ENCODE results near the gene PCP2. TPM values are rescaled to one million over a fixed set of nuclear protein-coding genes. Genes with fewer than 3 reads are reported as not detected.

PCP2 gene
- total RNA-seq, 2 donors from 2014 or later = 2.0 to 9.1 TPM

DNA sequence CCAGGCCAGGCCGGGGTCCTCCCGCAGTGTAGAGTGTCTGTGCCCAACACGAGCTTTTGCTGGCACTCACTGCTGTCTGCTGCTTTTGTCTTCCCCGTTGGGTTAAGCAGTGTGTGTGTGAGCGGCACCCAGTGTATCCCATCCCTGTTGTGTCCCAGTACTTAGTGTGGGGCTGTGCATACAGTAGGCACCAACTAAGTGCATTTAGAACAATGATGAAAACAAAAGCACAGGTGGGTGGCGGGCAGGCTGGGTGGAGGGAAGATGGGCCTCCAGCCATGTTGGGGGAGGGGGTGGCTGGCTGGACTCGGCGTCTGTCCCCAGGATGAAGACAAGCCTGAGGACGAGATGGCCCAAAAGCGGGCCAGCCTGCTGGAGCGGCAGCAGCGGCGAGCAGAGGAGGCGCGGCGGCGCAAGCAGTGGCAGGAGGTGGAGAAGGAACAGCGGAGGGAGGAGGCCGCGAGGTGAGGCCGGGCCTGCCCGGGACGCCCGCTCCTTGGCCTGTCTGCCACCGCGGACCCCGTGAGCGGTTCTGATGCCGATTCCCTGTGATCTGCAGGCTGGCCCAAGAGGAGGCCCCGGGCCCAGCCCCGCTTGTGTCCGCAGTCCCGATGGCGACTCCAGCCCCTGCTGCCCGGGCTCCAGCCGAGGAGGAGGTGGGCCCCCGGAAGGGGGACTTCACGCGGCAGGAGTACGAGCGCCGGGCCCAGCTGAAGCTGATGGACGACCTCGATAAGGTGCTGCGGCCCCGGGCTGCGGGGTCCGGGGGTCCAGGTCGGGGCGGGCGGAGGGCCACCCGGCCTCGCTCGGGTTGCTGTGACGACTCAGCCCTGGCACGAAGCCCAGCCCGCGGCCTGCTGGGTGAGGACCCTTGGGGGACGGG lies 18.4 kb downstream of the PCP2 start:
- ATAC-seq = no peak
- H3K27ac Mint-ChIP-seq = no peak overlapping the region

DNA sequence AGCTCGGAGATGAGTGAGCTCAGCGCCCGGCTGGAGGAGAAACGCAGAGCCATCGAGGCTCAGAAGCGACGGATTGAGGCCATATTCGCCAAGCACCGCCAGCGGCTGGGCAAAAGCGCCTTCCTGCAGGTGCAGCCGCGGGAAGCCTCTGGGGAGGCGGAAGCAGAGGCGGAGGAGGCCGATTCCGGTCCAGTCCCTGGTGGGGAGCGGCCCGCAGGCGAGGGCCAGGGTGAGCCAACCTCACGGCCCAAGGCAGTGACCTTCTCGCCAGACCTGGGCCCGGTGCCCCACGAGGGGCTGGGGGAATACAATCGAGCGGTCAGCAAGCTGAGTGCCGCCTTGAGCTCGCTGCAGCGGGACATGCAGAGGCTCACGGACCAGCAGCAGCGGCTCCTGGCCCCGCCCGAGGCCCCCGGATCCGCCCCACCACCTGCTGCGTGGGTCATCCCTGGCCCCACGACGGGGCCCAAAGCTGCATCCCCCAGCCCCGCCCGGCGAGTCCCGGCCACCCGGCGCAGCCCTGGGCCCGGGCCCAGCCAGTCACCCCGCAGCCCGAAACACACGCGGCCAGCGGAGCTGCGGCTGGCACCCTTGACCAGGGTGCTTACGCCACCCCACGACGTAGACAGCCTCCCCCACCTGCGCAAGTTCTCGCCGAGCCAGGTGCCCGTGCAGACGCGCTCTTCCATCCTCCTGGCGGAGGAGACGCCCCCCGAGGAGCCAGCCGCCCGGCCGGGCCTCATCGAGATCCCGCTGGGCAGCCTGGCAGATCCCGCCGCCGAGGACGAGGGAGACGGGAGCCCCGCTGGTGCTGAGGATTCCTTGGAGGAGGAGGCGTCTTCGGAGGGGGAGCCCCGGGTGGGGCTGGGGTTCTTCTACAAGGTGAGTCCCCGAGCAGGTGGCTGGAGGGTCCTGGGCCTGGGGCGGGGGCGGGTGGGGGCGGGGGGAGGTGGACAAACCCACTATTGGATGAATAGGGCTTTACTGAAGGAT lies 20.9 kb downstream of the PCP2 start:
- H3K27me3 Mint-ChIP-seq = no peaks in the 10 kb centered on the region
- no peak overlapping the region for H3K27ac Mint-ChIP-seq
- ATAC-seq = no peak
- H3K4me3 Mint-ChIP-seq = no peak overlapping the region
- no peaks in the 10 kb centered on the region for H3K4me1 Mint-ChIP-seq
- H3K36me3 Mint-ChIP-seq (ENCODE audit: low read depth) = no peaks in the 10 kb centered on the region
- no peaks in the 10 kb centered on the region for H3K9me3 ChIP-seq (ENCODE audit: control insufficient read depth, low read length, poor library complexity, severe bottlenecking)
- no peak for DNase-seq

More for the DNA sequence above, 18.4 kb downstream of the PCP2 start:
- H3K36me3 Mint-ChIP-seq (ENCODE audit: low read depth) = peaks cover 2% of the 10 kb centered on the region
- H3K9me3 ChIP-seq (ENCODE audit: control insufficient read depth, low read length, poor library complexity, severe bottlenecking) = no peaks in the 10 kb centered on the region
- no peaks in the 10 kb centered on the region for H3K27me3 Mint-ChIP-seq
- H3K4me1 Mint-ChIP-seq = no peaks in the 10 kb centered on the region
- no peak overlapping the region for H3K4me3 Mint-ChIP-seq
- DNase-seq = no peak

DNA sequence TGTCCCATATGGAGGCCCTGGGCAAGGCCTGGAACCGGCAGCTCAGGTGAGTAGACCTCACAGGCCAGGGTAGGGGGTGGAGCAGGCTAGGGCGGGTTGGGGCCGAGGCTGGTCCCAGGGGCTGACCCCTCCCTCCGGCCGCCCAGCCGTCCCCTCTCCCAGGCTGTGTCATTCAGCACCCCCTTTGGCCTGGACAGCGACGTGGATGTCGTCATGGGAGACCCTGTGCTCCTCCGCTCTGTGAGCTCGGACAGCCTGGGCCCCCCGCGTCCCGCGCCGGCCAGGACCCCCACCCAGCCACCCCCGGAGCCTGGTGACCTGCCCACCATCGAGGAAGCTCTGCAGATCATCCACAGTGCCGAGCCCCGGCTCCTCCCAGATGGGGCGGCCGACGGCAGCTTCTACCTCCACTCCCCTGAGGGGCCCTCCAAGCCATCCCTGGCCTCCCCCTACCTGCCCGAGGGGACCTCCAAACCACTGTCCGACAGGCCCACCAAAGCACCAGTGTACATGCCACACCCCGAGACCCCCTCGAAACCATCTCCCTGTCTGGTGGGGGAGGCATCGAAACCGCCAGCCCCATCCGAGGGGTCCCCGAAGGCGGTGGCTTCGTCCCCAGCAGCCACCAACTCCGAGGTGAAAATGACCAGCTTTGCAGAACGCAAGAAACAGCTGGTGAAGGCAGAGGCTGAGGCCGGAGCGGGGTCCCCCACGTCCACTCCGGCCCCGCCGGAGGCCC lies 21.8 kb downstream of the PCP2 start:
- no peak overlapping the region for H3K4me3 Mint-ChIP-seq
- ATAC-seq (no peak), DNase-seq (no peak)
- H3K27ac Mint-ChIP-seq = no peak overlapping the region
- H3K27me3 Mint-ChIP-seq = no peaks in the 10 kb centered on the region
- no peaks in the 10 kb centered on the region for H3K36me3 Mint-ChIP-seq (ENCODE audit: low read depth)
- no peaks in the 10 kb centered on the region for H3K9me3 ChIP-seq (ENCODE audit: control insufficient read depth, low read length, poor library complexity, severe bottlenecking)
- H3K4me1 Mint-ChIP-seq = no peaks in the 10 kb centered on the region

DNA sequence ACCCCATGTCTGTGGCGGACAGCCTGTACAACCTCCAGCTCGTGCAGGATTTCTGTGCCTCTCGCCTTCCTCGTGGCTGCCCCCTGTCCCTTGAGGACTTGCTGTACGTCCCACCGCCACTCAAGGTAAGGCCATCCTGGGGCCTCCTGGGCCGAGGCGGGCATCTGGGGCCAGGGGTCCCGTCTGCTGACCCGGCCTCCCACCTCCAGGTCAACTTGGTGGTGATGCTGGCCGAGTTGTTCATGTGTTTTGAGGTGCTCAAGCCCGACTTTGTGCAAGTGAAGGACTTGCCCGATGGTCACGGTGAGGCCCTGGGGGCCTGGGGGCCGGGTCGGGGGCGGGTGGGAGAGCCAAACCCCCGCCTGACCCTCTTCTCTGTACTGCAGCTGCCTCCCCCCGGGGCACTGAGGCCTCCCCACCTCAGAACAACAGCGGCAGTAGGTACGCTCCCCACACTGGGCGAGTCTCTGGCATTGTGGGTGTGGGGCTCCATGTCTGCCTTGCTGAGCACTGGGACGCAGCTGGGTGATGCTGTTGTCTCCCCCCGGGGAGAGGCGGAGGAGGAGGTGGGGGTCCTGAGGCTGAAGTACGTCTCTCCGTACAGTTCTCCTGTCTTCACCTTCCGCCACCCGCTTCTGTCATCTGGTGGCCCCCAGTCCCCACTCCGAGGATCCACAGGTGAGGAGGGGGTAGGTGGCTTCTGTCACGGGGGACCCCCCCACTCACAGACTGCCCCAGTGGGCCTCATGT lies 22.9 kb downstream of the PCP2 start:
- Mint-ChIP-seq H3K27me3 (no peaks in the 10 kb centered on the region), H3K4me3 (no peak overlapping the region), H3K36me3 (ENCODE audit: low read depth) (no peaks in the 10 kb centered on the region), H3K27ac (no peak overlapping the region), H3K4me1 (no peaks in the 10 kb centered on the region)
- ATAC-seq (no peak), DNase-seq (no peak)
- no peaks in the 10 kb centered on the region for H3K9me3 ChIP-seq (ENCODE audit: control insufficient read depth, low read length, poor library complexity, severe bottlenecking)

DNA sequence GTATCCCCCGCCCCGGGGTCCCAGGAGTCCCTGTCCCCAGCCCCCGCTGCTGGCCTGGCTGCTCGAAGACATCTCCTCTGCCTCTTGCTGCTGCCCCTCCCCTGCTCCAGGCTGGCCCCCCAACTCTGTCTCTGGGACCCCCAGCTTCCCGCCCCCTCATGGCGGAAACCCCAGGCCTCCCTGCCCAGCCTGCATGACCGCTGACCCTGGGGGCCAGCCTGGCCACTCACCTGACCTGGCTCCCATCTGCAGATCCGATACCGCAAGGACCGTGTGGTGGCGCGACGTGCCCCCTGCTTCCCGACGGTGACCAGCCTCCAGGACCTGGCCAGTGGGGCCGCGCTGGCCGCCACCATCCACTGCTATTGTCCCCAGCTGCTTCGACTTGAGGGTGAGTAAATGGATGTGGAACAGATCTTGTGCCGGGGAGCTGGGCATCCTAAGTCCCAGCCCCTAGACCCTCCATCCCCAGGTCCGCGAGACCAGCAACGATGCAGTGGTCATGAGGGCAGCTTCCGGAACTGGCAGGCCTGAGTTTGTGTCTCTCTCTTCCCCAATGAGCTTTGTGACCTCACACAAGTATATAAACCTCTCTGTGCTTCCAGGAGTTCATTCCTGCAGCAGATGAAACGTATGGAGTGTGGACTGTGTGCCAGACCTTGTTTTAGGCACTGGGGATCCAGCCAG lies 25.5 kb downstream of the PCP2 start:
- no peak overlapping the region for H3K4me3 Mint-ChIP-seq
- no peak for ATAC-seq
- no peak overlapping the region for H3K27ac Mint-ChIP-seq
- H3K9me3 ChIP-seq (ENCODE audit: control insufficient read depth, low read length, poor library complexity, severe bottlenecking) = no peaks in the 10 kb centered on the region
- peaks cover 10% of the 10 kb centered on the region for H3K27me3 Mint-ChIP-seq
- peaks cover 6% of the 10 kb centered on the region for H3K36me3 Mint-ChIP-seq (ENCODE audit: low read depth)
- peaks cover 2% of the 10 kb centered on the region for H3K4me1 Mint-ChIP-seq
- no peak for DNase-seq

DNA sequence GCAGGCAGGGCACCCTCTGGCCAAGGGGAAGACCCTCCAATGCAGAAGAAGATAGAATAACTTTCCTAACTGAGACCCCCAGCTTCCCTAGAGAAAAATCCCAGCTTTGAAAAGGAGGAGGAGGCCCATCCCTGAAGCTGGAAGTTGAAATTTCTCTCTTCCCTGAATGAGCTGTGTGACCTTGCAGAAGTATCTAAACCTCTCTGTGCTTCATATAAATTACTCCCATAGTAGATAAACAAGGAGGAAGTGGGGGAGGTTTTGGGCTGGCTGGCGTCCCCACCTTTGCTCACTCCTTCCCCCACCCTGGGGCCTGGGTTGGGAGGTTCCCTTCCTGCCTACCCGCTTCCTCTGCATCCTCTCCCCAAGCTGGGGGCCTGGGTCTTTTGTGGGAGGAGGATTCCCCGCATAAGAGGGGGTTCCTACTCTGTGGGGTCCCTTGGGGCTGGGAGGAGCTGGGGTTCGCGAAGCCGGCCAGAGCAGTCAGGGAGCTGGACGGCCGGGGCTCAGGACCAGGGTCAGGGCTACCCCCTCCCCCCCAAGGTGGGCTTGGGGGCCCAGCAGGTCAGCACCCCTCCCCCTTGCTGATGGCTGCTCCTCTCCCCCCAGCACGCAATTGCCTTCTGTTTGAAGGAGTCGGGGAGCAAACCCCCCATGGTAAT lies 26.2 kb downstream of the PCP2 start:
- Mint-ChIP-seq H3K36me3 (ENCODE audit: low read depth) (peaks cover 6% of the 10 kb centered on the region), H3K27ac (no peak overlapping the region), H3K4me3 (no peak overlapping the region), H3K4me1 (peaks cover 2% of the 10 kb centered on the region), H3K27me3 (peaks cover 14% of the 10 kb centered on the region)
- H3K9me3 ChIP-seq (ENCODE audit: control insufficient read depth, low read length, poor library complexity, severe bottlenecking) = no peaks in the 10 kb centered on the region
- DNase-seq (no peak), ATAC-seq (no peak)

DNA sequence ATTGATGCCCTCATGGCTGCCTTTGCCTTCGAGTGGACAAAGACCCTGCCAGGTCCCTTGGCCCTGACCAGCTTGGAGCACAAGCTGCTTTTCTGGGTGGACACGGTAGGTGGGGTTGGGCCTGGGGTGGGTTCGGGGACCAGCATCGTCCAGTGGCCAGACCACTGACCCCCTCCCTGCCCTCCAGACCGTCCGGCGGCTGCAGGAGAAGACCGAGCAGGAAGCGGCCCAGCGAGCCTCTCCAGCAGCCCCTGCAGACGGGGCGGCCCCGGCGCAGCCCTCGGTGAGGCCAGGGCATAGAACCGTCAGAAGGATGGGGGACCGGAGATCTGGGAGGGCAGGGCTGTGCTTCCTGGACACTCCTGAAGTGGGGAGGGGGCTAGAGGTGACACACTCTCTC lies 27.2 kb downstream of the PCP2 start:
- peaks cover 2% of the 10 kb centered on the region for H3K4me1 Mint-ChIP-seq
- peaks cover 6% of the 10 kb centered on the region for H3K36me3 Mint-ChIP-seq (ENCODE audit: low read depth)
- no peak overlapping the region for H3K4me3 Mint-ChIP-seq
- ATAC-seq (no peak), DNase-seq (no peak)
- no peaks in the 10 kb centered on the region for H3K9me3 ChIP-seq (ENCODE audit: control insufficient read depth, low read length, poor library complexity, severe bottlenecking)
- H3K27ac Mint-ChIP-seq = no peak overlapping the region
- H3K27me3 Mint-ChIP-seq = peaks cover 20% of the 10 kb centered on the region

DNA sequence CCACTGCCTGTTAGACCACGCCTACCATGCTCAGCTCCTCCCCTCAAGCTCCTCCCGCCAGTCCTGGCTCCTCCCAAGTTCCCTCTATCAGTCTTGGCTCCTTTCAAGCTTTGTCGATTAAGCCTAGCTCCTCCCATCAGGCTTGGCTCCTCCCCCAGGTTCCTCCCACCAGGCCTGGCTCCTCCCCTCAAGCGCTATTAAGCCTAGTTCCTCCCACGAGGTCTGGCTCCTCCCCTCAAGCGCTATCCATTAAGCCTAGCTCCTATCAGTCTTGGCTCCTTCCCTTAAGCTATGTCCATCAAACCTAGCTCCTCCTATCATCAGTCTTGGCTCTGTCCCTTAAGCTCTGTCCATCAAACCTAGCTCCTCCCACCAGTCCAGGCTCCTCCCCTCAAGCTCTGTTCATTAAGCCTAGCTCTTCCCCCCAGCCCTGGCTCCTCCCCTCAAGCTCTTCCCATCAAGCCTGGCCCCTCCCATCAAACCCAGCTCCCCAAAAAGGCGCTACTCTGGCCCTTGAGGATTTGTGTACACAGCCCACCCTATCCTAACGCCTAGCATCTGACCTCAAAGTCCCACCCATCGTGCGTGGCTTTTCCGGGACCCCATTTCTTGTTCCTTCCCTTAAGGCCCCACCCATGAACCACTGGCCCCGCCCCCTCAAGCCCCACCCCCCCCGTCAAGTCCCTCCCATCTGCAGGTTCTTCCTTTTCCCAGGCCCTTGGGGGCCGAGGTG lies 27.9 kb downstream of the PCP2 start:
- ATAC-seq (peak; percentile 74), DNase-seq (no peak)
- no peak overlapping the region for H3K4me3 Mint-ChIP-seq
- H3K9me3 ChIP-seq (ENCODE audit: control insufficient read depth, low read length, poor library complexity, severe bottlenecking) = no peaks in the 10 kb centered on the region
- peaks cover 2% of the 10 kb centered on the region for H3K4me1 Mint-ChIP-seq
- no peak overlapping the region for H3K27ac Mint-ChIP-seq
- H3K36me3 Mint-ChIP-seq (ENCODE audit: low read depth) = peaks cover 9% of the 10 kb centered on the region
- H3K27me3 Mint-ChIP-seq = peaks cover 20% of the 10 kb centered on the region

DNA sequence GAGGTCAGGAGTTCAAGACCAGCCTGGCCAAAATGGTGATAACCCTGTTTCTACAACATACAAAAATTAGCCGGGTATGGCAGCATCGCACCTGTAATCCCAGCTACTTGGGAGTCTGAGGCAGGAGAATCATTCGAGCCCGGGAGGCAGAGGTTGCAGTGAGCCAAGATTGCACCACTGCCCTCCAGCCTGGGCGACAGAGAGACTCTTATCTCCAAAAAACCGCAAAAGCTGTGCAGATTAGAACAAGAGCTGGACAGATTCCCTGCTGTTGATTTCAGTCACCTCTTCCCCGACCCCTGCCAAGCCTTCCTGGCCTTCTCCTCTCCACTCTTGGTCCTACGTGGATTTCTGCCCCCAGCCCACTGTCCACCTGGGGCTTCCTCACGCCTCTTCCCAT lies 29.6 kb downstream of the PCP2 start:
- H3K4me3 Mint-ChIP-seq = no peak overlapping the region
- H3K27ac Mint-ChIP-seq = no peak overlapping the region
- peaks cover 9% of the 10 kb centered on the region for H3K36me3 Mint-ChIP-seq (ENCODE audit: low read depth)
- no peak for DNase-seq
- peaks cover 21% of the 10 kb centered on the region for H3K27me3 Mint-ChIP-seq
- ATAC-seq = no peak
- H3K4me1 Mint-ChIP-seq = peaks cover 2% of the 10 kb centered on the region
- no peaks in the 10 kb centered on the region for H3K9me3 ChIP-seq (ENCODE audit: control insufficient read depth, low read length, poor library complexity, severe bottlenecking)

DNA sequence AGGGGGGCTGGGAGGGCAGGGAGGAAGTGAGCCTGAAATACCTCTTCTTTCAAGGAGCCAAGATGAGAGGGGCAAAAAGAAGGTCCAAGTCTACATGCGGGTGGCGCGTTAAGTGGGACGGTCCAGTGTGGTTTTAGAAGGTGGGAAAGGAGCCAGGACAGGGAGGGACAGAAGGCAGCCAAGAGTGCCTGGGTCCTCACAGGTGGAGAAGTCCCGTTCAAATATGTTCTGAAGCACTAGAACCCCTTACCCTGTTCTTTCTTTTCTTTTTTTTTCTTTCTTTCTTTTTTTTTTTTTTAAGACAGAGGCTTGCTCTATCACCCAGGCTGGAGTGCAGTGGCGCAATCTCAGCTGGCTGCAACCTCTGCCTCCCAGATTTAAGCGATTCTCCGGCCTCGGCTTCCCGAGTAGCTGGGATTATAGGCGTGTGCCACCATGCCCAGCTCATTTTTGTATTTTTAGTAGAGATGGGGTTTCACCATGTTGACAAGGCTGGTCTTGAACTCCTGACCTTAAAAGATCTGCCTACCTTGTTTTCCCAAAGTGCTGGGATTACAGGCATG lies 30.5 kb downstream of the PCP2 start:
- no peak overlapping the region for H3K4me3 Mint-ChIP-seq
- peaks cover 4% of the 10 kb centered on the region for H3K4me1 Mint-ChIP-seq
- H3K36me3 Mint-ChIP-seq (ENCODE audit: low read depth) = peaks cover 9% of the 10 kb centered on the region
- no peak overlapping the region for H3K27ac Mint-ChIP-seq
- ATAC-seq = no peak
- H3K27me3 Mint-ChIP-seq = peaks cover 30% of the 10 kb centered on the region
- H3K9me3 ChIP-seq (ENCODE audit: control insufficient read depth, low read length, poor library complexity, severe bottlenecking) = no peaks in the 10 kb centered on the region
- no peak for DNase-seq
